Ishikawa (cell line): ENCODE measurements around the gene KCNAB1.

Experiments used
- CEBPB ChIP-seq: IDR thresholded peaks from 2 replicates; pipeline ENCODE4 v1.6.1; 2012
- CREB1 ChIP-seq: IDR thresholded peaks from 2 replicates; pipeline ENCODE4 v1.6.1; 2012; ENCODE audit warnings: low read depth
- EGR1 ChIP-seq: IDR thresholded peaks from 2 replicates; pipeline ENCODE4 v1.6.1; 2012
- EP300 ChIP-seq: IDR thresholded peaks from 2 replicates; pipeline ENCODE4 v1.6.1; 2012; ENCODE audit warnings: borderline replicate concordance
- FOXM1 ChIP-seq: IDR thresholded peaks from 2 replicates; pipeline ENCODE4 v1.6.1; 2012; ENCODE audit warnings: low read depth, borderline replicate concordance
- MAX ChIP-seq: IDR thresholded peaks from 2 replicates; pipeline ENCODE4 v1.6.1; 2012
- NFIC ChIP-seq: IDR thresholded peaks from 2 replicates; pipeline ENCODE4 v1.6.1; 2012
- RAD21 ChIP-seq: IDR thresholded peaks from 2 replicates; pipeline ENCODE4 v1.6.1; 2012; ENCODE audit warnings: low read depth
- REST ChIP-seq: IDR thresholded peaks from 2 replicates; pipeline ENCODE4 v1.6.1; 2012; ENCODE audit warnings: low read depth, mild to moderate bottlenecking
- TCF12 ChIP-seq: IDR thresholded peaks from 2 replicates; pipeline ENCODE4 v1.6.1; 2012; ENCODE audit warnings: low read depth
- TEAD4 ChIP-seq: IDR thresholded peaks from 2 replicates; pipeline ENCODE4 v1.6.1; 2012
- YY1 ChIP-seq: IDR thresholded peaks from 2 replicates; pipeline ENCODE4 v1.6.1; 2012; ENCODE audit warnings: low read depth
- ZBTB7A ChIP-seq: IDR thresholded peaks from 2 replicates; pipeline ENCODE4 v1.6.1; 2012; ENCODE audit warnings: low read depth

GRCh38 chr3:156483961-156484787 lies 363.8 kb downstream of the KCNAB1 start:
- TF ChIP-seq FOXM1: no peak
- TF ChIP-seq NFIC: no peak
- no peak for TF ChIP-seq MAX
- TF ChIP-seq ZBTB7A: no peak
- no peak for TF ChIP-seq EP300
- no peak for TF ChIP-seq CREB1
- no peak for TF ChIP-seq RAD21
- TF ChIP-seq EGR1: no peak
- no peak for TF ChIP-seq CEBPB
- TF ChIP-seq TCF12: no peak
- no peak for TF ChIP-seq YY1
- TF ChIP-seq REST: no peak
- no peak for TF ChIP-seq TEAD4
